Measurements from ENCODE around the gene TICAM1. TPM values are rescaled to one million over a fixed set of nuclear protein-coding genes. Genes with fewer than 3 reads are reported as not detected.
A peak's percentile ranks its signal among the peaks of the same experiment; 100 is the strongest.

The TICAM1 gene
- polyA plus RNA-seq, 1 experiment = 1.0 TPM

DNA sequence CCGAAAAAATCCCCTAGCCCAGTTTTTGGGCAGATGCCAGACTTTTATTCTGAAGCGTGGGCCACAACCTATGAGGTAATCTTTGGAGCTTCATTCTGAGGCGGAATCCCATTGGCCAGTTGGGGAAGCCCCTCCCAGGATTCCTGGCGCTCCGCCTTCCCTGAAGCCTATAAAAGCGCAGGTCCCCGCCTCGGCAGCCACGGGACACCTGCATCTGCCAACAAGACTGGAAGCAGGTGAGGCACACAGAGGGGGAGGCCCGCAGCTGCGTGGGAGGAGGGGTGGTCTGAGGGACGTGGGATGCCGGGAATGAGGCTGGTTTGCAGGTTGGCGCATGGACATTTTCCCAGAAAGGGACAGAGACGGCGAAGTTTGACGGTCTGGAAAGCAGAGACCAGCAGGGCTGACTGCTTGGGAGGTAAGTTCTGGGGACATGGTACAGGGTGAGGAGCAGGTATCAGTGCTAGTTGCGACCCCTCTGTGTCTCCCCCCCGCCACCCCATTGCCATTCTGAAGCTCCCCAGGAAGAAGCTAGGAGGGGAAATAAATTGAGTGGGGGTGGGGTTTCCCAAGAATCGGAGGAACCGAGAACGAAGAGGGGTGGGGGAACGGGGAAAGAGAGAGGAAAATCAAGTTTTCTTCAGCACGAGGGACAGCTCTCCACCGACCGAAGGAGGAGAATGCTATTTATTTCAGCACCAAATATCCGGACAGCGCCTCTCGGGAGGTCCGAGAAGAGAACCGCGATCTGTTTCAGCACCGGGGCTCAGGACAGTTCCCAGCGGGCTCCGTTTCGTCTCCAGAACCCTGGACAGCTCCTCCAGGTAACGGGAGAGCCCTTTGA, 62.4 kb downstream of the TICAM1 start:
- Histone ChIP-seq H3K27me3 (ENCODE audit: control insufficient read depth, insufficient read depth, low read length) (no peaks in the 10 kb centered on the region), H3K9me3 (ENCODE audit: control insufficient read depth, insufficient read depth, low read length) (peaks cover 7% of the 10 kb centered on the region; the same call in 1 of the 2 replicates), H3K4me3 (ENCODE audit: low read depth, low read length) (no peak overlapping the region), H3K27ac (ENCODE audit: low read depth, low read length) (no peak overlapping the region)
- ChIA-PET POLR2A (interaction anchor here (0.5 to 0.6 kb wide), 2 partner anchors 118 to 1251 kb away, joined by 3 to 10 read pairs; no protein-coding TSS in a partner anchor), CTCF (interaction anchor here (1.0 to 1.5 kb wide), 3 partner anchors 8 to 40 kb away, joined by 3 to 6 read pairs (median 4); partner anchors contain the start of gene FEM1A)
- peak; percentile 61 for DNase-seq (ENCODE audit: low read depth, low spot score)
- TF ChIP-seq, protein P1, sequence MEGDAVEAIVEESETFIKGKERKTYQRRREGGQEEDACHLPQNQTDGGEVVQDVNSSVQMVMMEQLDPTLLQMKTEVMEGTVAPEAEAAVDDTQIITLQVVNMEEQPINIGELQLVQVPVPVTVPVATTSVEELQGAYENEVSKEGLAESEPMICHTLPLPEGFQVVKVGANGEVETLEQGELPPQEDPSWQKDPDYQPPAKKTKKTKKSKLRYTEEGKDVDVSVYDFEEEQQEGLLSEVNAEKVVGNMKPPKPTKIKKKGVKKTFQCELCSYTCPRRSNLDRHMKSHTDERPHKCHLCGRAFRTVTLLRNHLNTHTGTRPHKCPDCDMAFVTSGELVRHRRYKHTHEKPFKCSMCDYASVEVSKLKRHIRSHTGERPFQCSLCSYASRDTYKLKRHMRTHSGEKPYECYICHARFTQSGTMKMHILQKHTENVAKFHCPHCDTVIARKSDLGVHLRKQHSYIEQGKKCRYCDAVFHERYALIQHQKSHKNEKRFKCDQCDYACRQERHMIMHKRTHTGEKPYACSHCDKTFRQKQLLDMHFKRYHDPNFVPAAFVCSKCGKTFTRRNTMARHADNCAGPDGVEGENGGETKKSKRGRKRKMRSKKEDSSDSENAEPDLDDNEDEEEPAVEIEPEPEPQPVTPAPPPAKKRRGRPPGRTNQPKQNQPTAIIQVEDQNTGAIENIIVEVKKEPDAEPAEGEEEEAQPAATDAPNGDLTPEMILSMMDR (IDR thresholded peaks at IDR 0.05; ENCODE audit: low read depth, low read length) = no peak

Small RNA genes within 50 kb of the gene (small RNA-seq; reads per million reads assigned to genes)
- gene MIR7-3 (ENCODE audit: insufficient read length, low read depth) = 2.2 reads per million

Other genes starting within 250 kb of the TICAM1 start
- gene TNFAIP8L1, start 192.2 kb downstream of the TICAM1 start, polyA plus RNA-seq (2011; rRNA removed) = 4.1 and 4.7 TPM in 2 replicates
- gene MYDGF, start 161.4 kb downstream of the TICAM1 start, polyA plus RNA-seq (2011; rRNA removed) = 126 and 160 TPM in 2 replicates
- gene DPP9, start 107.9 kb downstream of the TICAM1 start, polyA plus RNA-seq (2011; rRNA removed) = 5.6 and 9.0 TPM in 2 replicates
- 3.0 and 4.0 TPM in 2 replicates for gene FEM1A, start 40.0 kb downstream of the TICAM1 start, polyA plus RNA-seq (2011; rRNA removed)
- 103 and 125 TPM in 2 replicates for gene PLIN3, start 36.0 kb upstream of the TICAM1 start, polyA plus RNA-seq (2011; rRNA removed)
- not detected in 2 replicates for gene ARRDC5, start 71.2 kb upstream of the TICAM1 start, polyA plus RNA-seq (2011; rRNA removed)
- 6.1 and 7.1 TPM in 2 replicates for gene UHRF1, start 77.8 kb upstream of the TICAM1 start, polyA plus RNA-seq (2011; rRNA removed)
- 7.7 and 10.6 TPM in 2 replicates for gene KDM4B, start 137.4 kb upstream of the TICAM1 start, polyA plus RNA-seq (2011; rRNA removed)